Activated CD4-positive, alpha-beta memory T cell treated with anti-CD3 and anti-CD28 coated beads, Interleukin-2, amount 10 ng/mL, durations not matched to agents 7 days and 5 days (primary cell): Measurements from ENCODE around the gene RFX4. TPM values are rescaled to one million over a fixed set of nuclear protein-coding genes. Genes with fewer than 3 reads are reported as not detected.
"Not testable (repeated sequence)": the region's sequence is repeated elsewhere in the genome, so short reads cannot be mapped to it uniquely, and the experiment has no call there.

Experiments used
- CTCF ChIA-PET: fragments of 350-600 bp; sonication (Branson Sonifier 250); formaldehyde crosslinking; loops from one replicate; lab custom pipeline; 2021; ENCODE audit warnings: antibody characterized with exemption, inconsistent platforms; lab: Charles Lee
- POLR2A ChIA-PET: fragments of 350-600 bp; sonication (Branson Sonifier 250); formaldehyde crosslinking; loops from one replicate; lab custom pipeline; 2021; ENCODE audit warnings: antibody characterized with exemption; lab: Charles Lee
- DNase-seq: peaks from one replicate; pipeline ENCODE4 v3.0.0-alpha.2; 2020
- H3K27ac Mint-ChIP-seq: one replicate; pipeline ENCODE4 v1.8.0; 2021; ENCODE audit warnings: mild to moderate bottlenecking, mixed read lengths
- H3K27me3 Mint-ChIP-seq: one replicate; pipeline ENCODE4 v1.8.0; 2021; ENCODE audit warnings: mixed read lengths
- H3K36me3 Mint-ChIP-seq: one replicate; pipeline ENCODE4 v1.8.0; 2021; ENCODE audit warnings: low read depth, mixed read lengths
- H3K4me1 Mint-ChIP-seq: one replicate; pipeline ENCODE4 v1.8.0; 2021; ENCODE audit warnings: mixed read lengths
- H3K4me3 Mint-ChIP-seq: one replicate; pipeline ENCODE4 v1.8.0; 2021; ENCODE audit warnings: mild to moderate bottlenecking, mixed read lengths
- H3K9me3 Mint-ChIP-seq: one replicate; pipeline ENCODE4 v1.8.0; 2021; ENCODE audit warnings: mixed read lengths
- total RNA-seq, 2 experiments: library from RNA; stranded (reverse); gene quantifications; one replicate each; pipeline ENCODE4 v1.2.3, GENCODE V29; 2021

The RFX4 gene
- total RNA-seq, 2 experiments from 2014 or later = not detected

DNA sequence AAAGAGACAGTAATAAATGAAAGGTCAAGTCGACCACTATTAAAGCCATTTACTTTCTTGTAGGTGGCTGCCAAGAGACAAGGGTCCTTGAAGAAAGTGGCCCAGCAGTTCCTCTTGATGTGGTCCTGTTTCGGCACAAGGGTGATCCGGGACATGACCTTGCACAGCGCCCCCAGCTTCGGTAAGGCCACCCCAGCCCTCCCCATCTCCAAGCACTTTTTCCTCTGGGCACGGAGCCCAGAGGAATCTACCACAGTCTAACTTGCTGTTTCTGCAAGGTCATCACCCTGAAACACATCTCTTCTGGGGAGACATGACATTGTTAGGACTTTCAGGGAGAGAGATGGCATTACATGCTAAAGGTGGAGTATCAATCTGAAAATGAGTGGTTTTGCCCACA is 137.9 kb downstream of the RFX4 start:
- H3K27me3 Mint-ChIP-seq = no peaks in the 10 kb centered on the region
- H3K36me3 Mint-ChIP-seq = no peaks in the 10 kb centered on the region
- no peaks in the 10 kb centered on the region for H3K4me1 Mint-ChIP-seq
- no peak for DNase-seq
- H3K4me3 Mint-ChIP-seq = no peak overlapping the region
- ChIA-PET CTCF (no interaction called here), POLR2A (no interaction called here)
- no peak overlapping the region for H3K27ac Mint-ChIP-seq
- no peaks in the 10 kb centered on the region for H3K9me3 Mint-ChIP-seq

DNA sequence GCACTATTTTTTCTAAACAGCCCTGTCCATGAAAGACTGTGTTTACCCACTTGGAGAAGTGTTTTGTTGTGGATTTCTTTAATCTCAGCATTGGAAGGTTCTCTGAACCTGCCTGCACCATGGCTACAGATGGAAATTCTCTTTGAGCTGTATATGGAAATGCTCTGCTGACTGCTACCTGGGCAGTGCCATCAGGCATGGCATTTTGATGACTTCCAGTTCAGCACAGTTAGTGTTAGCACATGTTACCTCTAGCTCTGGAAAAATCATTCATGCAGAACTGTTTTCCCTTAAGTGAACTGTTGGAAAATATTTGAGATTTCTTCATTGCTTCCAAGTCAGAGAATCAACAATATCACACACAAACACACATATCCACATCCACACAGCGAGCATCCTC is 139.1 kb downstream of the RFX4 start:
- Mint-ChIP-seq H3K4me1 (no peaks in the 10 kb centered on the region), H3K27ac (no peak overlapping the region), H3K27me3 (no peaks in the 10 kb centered on the region), H3K36me3 (no peaks in the 10 kb centered on the region), H3K9me3 (no peaks in the 10 kb centered on the region), H3K4me3 (no peak overlapping the region)
- DNase-seq = no peak
- ChIA-PET CTCF (no interaction called here), POLR2A (no interaction called here)

DNA sequence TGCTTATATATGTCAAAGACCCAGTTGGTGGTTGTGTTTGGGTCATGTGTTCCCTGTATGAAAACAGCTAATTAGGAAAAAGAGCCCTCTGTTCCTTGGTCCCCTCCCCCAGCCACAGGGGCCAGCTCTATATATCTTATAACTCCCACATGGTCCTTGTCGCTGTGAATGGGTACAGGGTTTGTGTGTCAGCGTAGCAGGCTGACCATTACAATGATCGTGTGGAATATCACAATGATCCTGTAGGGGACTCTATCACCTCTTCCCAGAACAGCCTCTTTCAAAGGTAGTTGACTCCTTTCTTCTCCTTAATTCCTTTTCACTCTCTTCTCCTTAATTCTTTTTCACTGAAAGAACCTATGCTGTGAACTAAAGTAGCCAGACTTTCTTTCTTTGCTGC is 140.0 kb downstream of the RFX4 start:
- POLR2A ChIA-PET = no interaction called here
- H3K4me3 Mint-ChIP-seq = no peak overlapping the region
- no peak overlapping the region for H3K27ac Mint-ChIP-seq
- H3K36me3 Mint-ChIP-seq = no peaks in the 10 kb centered on the region
- no peak for DNase-seq
- CTCF ChIA-PET = no interaction called here
- no peaks in the 10 kb centered on the region for H3K9me3 Mint-ChIP-seq
- no peaks in the 10 kb centered on the region for H3K4me1 Mint-ChIP-seq
- H3K27me3 Mint-ChIP-seq = no peaks in the 10 kb centered on the region

DNA sequence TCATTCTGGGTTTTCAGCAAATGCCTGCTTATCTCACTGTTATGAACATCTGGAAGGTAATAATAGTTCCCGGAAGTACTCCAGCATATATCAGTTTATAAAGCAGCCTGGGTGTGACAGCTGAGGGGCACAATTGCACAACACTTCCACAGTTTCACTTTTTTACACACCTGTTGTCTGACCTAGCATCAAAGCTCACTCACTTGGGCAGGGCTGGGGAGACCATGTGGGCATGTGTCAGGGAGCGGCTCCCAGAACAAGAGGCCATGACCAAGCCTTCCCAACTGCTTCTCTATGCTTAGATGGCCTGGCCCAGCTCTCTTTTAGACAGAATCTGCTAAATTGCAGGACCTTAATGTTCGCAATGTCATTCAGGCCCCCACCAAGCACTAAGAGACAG is 140.6 kb downstream of the RFX4 start:
- Mint-ChIP-seq H3K9me3 (no peaks in the 10 kb centered on the region), H3K27ac (no peak overlapping the region), H3K36me3 (no peaks in the 10 kb centered on the region), H3K4me3 (no peak overlapping the region), H3K27me3 (no peaks in the 10 kb centered on the region), H3K4me1 (no peaks in the 10 kb centered on the region)
- DNase-seq = no peak
- ChIA-PET CTCF (no interaction called here), POLR2A (no interaction called here)

GRCh38 chr12:106724116-106724515 is 141.3 kb downstream of the RFX4 start:
- no peaks in the 10 kb centered on the region for H3K27me3 Mint-ChIP-seq
- no peak overlapping the region for H3K27ac Mint-ChIP-seq
- H3K36me3 Mint-ChIP-seq = no peaks in the 10 kb centered on the region
- no peaks in the 10 kb centered on the region for H3K4me1 Mint-ChIP-seq
- POLR2A ChIA-PET = no interaction called here
- DNase-seq = no peak
- CTCF ChIA-PET = no interaction called here
- H3K4me3 Mint-ChIP-seq = no peak overlapping the region
- H3K9me3 Mint-ChIP-seq = no peaks in the 10 kb centered on the region

DNA sequence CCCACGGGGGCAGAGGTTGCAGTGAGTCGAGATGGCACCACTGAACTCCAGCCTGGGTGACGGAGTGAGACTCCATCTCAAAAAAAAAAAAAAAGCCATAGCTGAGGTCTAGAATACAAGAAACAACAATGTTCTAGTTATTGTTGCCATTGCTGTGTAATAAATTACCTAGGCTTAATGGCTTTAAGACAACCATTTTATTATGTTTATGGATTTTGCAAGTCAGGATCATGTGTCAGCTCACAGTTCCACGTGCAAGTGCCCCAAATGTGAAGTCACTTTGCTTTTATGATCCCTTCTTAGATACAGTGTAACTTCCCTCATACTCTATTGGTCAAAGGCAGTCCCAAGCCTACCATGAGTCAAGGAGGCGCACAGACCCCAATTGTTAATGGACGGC is 142.1 kb downstream of the RFX4 start:
- Mint-ChIP-seq H3K4me1 (no peaks in the 10 kb centered on the region), H3K9me3 (no peaks in the 10 kb centered on the region), H3K36me3 (no peaks in the 10 kb centered on the region), H3K27me3 (no peaks in the 10 kb centered on the region), H3K4me3 (no peak overlapping the region), H3K27ac (no peak overlapping the region)
- POLR2A ChIA-PET = no interaction called here
- DNase-seq = no peak
- CTCF ChIA-PET = interaction anchor here (0.6 kb wide), 1 partner anchor 21 kb away, joined by 5 read pairs; no protein-coding TSS in a partner anchor

DNA sequence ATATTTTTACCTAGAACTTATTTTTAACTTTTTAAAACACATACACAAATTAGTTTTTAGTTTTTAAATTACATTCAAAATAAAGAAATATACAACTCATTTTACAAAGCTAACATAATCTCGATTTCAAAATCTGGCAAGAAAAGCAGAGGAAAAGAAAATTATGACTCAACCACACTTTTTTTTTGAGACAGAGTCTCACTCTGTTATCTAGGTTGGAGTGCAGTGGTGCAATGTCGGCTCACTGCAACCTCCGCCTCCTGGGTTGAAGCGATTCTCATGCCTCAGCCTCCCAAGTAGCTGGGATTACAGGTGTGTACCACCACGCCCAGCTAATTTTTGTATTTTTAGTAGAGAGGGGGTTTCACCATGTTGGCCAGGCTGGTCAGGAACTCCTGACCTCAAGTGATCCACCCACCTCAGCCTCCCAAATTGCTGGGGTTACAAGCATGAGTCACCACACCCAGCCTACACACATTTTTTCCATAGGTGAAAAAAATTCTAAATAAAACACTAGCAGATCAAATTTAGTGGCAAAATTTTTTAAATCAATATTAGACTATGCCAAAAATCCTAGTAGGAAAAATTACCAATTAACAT is 143.9 kb downstream of the RFX4 start:
- H3K9me3 Mint-ChIP-seq, H3K4me1 Mint-ChIP-seq, DNase-seq, H3K36me3 Mint-ChIP-seq, H3K4me3 Mint-ChIP-seq, CTCF ChIA-PET, POLR2A ChIA-PET, H3K27me3 Mint-ChIP-seq, H3K27ac Mint-ChIP-seq: not testable (repeated sequence)

DNA sequence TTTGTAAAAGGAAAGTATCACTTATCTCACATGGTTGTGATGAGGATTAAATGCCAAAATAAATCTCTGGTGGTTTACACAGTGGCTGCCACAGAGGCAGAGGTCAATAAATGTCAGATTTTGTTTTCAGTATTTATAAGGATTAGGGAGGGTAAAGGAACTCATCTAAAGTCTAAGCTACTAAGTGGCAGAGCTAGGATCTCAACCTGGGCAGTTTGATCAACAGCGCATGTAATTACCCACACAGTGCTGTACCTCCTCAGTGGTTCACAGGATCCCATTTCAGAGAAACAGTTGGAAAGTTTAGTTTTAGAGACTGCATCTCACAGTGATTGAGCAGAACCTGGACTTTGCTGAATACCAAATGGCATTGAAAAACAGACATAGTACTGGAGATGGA is 146.8 kb downstream of the RFX4 start:
- H3K4me3 Mint-ChIP-seq = no peak overlapping the region
- POLR2A ChIA-PET = interaction anchor here (0.6 kb wide), 1 partner anchor 225 kb away, joined by 3 read pairs; no protein-coding TSS in a partner anchor
- CTCF ChIA-PET = no interaction called here
- H3K4me1 Mint-ChIP-seq = no peaks in the 10 kb centered on the region
- no peak overlapping the region for H3K27ac Mint-ChIP-seq
- DNase-seq = no peak
- H3K9me3 Mint-ChIP-seq = no peaks in the 10 kb centered on the region
- no peaks in the 10 kb centered on the region for H3K36me3 Mint-ChIP-seq
- H3K27me3 Mint-ChIP-seq = peaks cover 2% of the 10 kb centered on the region

DNA sequence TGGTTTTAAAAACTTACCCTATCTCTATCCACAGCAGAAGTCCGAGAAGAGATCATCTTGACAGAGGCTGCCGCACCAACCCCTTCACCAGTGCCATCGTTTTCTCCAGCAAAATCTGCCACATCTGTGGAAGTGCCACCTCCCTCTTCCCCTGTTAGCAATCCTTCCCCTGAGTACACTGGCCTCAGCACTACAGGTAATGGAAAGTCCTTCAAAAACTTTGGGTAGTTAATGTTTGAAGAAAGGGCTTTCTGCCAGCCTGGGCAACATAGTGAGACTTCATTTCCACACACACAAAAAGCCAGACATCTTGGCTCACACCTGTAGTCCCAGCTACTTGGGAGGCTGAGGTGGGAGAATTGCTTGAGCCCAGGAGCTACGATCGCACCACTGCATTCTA is 150.1 kb downstream of the RFX4 start:
- Mint-ChIP-seq H3K9me3 (no peaks in the 10 kb centered on the region), H3K27ac (no peak overlapping the region), H3K27me3 (peaks cover 8% of the 10 kb centered on the region), H3K36me3 (no peaks in the 10 kb centered on the region), H3K4me3 (no peak overlapping the region), H3K4me1 (no peaks in the 10 kb centered on the region)
- CTCF ChIA-PET = interaction anchor here (1.0 kb wide), 1 partner anchor 186 kb away, joined by 3 read pairs; no protein-coding TSS in a partner anchor
- DNase-seq = no peak
- POLR2A ChIA-PET = no interaction called here

- ChIA-PET CTCF (interaction anchor here (1.0 kb wide), 1 partner anchor 185 kb away, joined by 3 read pairs; no protein-coding TSS in a partner anchor), POLR2A (no interaction called here)
- H3K9me3 Mint-ChIP-seq = no peaks in the 10 kb centered on the region
- H3K27ac Mint-ChIP-seq = no peak overlapping the region
- peaks cover 8% of the 10 kb centered on the region for H3K27me3 Mint-ChIP-seq
- no peaks in the 10 kb centered on the region for H3K4me1 Mint-ChIP-seq
- H3K4me3 Mint-ChIP-seq = no peak overlapping the region
- H3K36me3 Mint-ChIP-seq = no peaks in the 10 kb centered on the region
- DNase-seq = no peak
Measured at GRCh38 chr12:106733660-106734059, 150.9 kb downstream of the RFX4 start.

- peaks cover 8% of the 10 kb centered on the region for H3K27me3 Mint-ChIP-seq
- DNase-seq = no peak
- H3K4me3 Mint-ChIP-seq = no peak overlapping the region
- H3K9me3 Mint-ChIP-seq = no peaks in the 10 kb centered on the region
- CTCF ChIA-PET = no interaction called here
- no peak overlapping the region for H3K27ac Mint-ChIP-seq
- POLR2A ChIA-PET = interaction anchor here (1.3 kb wide), 1 partner anchor 17 kb away, joined by 3 read pairs; no protein-coding TSS in a partner anchor
- H3K36me3 Mint-ChIP-seq = no peaks in the 10 kb centered on the region
- H3K4me1 Mint-ChIP-seq = no peaks in the 10 kb centered on the region
Measured at GRCh38 chr12:106736051-106736957, 153.5 kb downstream of the RFX4 start.

GRCh38 chr12:106739318-106739717 is 156.5 kb downstream of the RFX4 start:
- H3K9me3 Mint-ChIP-seq = no peaks in the 10 kb centered on the region
- H3K36me3 Mint-ChIP-seq = no peaks in the 10 kb centered on the region
- POLR2A ChIA-PET = no interaction called here
- DNase-seq = no peak
- CTCF ChIA-PET = no interaction called here
- H3K4me3 Mint-ChIP-seq = no peak overlapping the region
- H3K27me3 Mint-ChIP-seq = peaks cover 6% of the 10 kb centered on the region
- H3K4me1 Mint-ChIP-seq = no peaks in the 10 kb centered on the region
- H3K27ac Mint-ChIP-seq = no peak overlapping the region

- ChIA-PET CTCF (no interaction called here), POLR2A (no interaction called here)
- no peaks in the 10 kb centered on the region for H3K9me3 Mint-ChIP-seq
- no peaks in the 10 kb centered on the region for H3K36me3 Mint-ChIP-seq
- H3K4me1 Mint-ChIP-seq = no peaks in the 10 kb centered on the region
- H3K4me3 Mint-ChIP-seq = no peak overlapping the region
- no peak overlapping the region for H3K27ac Mint-ChIP-seq
- peaks cover 9% of the 10 kb centered on the region for H3K27me3 Mint-ChIP-seq
- no peak for DNase-seq
Measured at GRCh38 chr12:106739815-106740530, 157.2 kb downstream of the RFX4 start.
